Hematopoietic multipotent progenitor cell (in vitro differentiated cells): Measurements from ENCODE around the gene DCC. TPM values are rescaled to one million over a fixed set of nuclear protein-coding genes. Genes with fewer than 3 reads are reported as not detected.

Experiments
- DNase-seq, 3 donors: peaks; one replicate each; pipeline ENCODE4 v3.0.0-alpha.2; 2011 to 2015; ENCODE audit warnings: low read depth in 2 of 3, low spot score in 2 of 3
- total RNA-seq: library from RNA; depleted of rRNA; stranded (reverse); fragments of >200 nt; gene quantifications from one replicate; pipeline ENCODE4 v1.2.3, GENCODE V29; 2012

Gene DCC
- total RNA-seq, 1 donor: not detected

GRCh38 chr18:52749542-52749941, 409.5 kb downstream of the DCC start:
- no peak for DNase-seq

GRCh38 chr18:52750995-52751394, 411.0 kb downstream of the DCC start:
- DNase-seq: no peak

DNA sequence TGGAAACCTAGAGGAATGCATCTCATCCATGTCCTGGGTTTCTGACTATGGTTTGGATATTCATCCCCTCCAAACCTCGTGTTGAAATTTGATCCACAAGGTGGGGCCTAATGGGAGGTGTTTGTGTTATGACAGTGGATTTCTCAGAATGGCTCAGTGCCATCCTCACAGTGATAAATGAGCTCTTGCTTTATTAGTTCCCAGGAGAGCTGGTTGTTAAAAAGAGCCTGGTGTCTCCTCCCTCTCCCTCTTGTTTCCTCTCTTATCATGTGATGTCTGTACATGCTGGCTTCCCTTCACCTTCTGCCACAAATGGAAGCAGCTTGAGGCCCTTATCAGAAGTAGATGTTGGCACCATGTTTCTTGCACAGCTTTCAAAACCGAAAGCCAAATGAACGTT, 424.3 kb downstream of the DCC start:
- no peak for DNase-seq

GRCh38 chr18:52766002-52766545, 426.1 kb downstream of the DCC start:
- DNase-seq: no peak

DNA sequence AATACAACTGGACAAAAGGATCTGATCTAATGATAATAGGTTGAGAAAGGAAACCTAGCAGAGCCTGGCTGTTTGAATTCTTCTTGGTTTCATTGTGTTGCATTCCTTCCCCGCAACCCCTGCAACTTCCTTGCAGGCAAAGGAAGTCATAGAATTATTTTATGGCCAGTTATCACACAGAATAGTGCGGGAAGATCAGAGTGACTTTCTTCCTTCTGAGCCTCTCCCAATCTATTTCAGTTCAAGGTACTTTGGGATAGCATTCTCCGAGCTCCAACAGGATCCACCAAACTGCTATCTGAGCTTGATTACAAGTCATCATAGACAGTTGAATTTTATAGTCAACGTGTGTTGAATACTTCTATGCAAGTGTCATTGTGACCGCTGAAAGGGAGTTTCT, 441.1 kb downstream of the DCC start:
- no peak for DNase-seq

DNA sequence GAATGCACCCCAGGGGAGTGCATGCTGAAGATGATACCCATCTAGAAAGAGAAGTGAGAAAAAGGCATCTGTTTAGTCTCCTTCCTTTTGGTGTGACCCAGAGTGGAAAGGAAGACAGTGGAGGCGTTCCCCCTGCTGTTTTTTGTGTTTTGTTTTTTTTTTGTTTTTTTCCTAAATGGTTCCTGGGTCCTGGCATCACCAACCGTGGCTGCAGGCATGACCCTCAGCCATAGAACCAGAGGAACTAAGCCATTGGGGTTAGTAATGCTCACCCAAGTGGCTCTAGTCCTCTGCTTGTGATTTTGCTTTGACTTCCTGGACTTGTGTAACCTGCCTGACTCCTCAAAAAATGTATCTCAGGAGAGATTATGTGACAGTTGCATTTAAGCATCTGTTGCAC, 451.3 kb downstream of the DCC start:
- DNase-seq: no peak

DNA sequence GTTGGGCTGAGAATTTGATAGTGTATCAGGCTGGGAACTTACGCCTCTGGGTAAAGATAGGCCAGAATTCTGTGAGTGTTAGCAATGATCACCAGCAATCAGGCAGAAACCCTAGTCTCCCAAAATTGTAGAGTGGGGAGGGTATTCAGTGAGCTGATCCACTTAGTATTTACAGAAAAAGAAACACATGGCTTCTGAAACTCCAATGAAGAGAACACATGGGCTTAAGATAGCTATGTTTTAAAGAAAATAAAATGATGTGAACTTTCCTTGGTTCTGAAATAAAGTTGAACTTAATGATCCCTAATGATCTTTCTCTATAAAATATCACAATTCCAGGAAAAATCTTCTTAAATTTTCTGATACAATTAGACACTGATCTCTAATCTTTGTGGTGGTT, 472.8 kb downstream of the DCC start:
- no peak for DNase-seq

GRCh38 chr18:52813635-52814416, 473.8 kb downstream of the DCC start:
- DNase-seq: no peak

DNA sequence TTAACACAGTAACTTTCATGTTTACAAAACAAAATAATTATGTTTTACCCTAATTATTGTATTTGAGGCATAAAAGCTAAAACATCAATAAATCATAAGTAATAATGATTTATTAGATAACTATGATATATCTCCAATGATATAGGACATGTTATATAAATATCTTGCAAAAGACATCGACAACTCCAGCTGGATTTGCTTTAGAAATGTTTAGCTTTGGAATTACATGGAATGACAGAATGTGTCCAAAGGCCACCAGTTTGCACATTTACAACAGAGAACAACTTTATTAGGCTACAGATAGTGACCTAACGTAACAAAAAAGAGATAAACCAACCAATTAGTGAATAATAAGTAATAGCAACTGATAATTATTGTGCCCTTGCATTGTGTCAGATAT, 475.7 kb downstream of the DCC start:
- no peak for DNase-seq

- DNase-seq: no peak
Measured at GRCh38 chr18:52816121-52816520, 476.1 kb downstream of the DCC start.

DNA sequence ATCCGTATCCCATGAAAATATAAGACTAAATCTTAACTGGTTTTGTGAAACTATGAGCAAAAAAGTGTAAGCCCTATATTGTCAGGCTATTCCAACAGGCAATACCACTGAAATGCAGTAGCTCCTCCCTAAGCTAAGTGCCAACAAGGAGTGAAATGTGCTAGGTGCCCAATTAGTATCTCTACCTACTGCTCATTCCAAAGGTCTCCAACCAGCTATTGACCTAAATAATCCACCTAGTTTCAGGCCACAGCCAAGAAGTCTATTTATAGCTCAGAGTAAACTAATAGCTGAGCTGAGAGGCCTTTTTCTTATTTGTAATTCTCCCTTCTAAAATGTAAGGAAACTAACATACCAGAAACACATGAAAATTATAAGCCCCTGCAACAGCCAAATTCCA, 482.2 kb downstream of the DCC start:
- no peak for DNase-seq

DNA sequence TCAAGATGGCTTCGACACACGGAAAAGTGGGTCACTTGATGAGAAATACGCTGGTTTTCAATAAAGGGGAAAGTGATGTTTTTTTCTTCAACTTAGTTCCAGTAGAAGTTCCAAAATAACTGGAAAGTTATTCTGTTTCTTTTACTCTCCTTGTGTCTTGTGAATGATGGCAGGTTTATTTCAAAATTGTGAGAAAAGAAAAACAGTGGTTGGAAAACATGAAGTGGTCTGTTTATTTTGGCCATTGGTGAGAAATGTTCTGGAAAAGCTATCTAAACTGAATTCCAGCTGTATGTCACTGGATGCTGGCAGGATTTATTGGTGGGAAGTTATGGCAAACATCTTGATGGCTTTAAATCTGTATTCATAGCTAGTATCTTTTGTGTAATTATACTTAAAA, 484.1 kb downstream of the DCC start:
- DNase-seq: no peak

- DNase-seq: no peak
Measured at GRCh38 chr18:52826994-52827393, 487.0 kb downstream of the DCC start.

DNA sequence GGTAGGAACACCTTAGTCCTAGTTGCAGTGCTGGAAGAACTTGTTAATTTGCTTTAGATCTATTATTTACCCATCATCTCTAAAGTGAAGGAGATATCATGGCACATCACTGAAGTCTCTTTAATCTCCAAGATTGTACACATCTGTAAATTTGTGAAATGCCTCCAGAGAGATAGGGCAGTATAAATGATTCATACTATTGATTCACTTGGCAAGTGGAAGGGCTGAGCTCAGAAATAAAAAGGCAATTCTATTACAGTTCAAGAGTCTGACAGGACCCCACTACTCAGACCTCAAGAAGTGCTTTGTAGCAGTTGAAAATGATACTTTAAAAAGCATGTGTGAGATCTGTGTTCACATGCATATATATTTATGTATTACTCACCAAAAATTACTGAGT, 489.3 kb downstream of the DCC start:
- DNase-seq: no peak

- DNase-seq: no peak
Measured at GRCh38 chr18:52829876-52830405, 489.9 kb downstream of the DCC start.

DNA sequence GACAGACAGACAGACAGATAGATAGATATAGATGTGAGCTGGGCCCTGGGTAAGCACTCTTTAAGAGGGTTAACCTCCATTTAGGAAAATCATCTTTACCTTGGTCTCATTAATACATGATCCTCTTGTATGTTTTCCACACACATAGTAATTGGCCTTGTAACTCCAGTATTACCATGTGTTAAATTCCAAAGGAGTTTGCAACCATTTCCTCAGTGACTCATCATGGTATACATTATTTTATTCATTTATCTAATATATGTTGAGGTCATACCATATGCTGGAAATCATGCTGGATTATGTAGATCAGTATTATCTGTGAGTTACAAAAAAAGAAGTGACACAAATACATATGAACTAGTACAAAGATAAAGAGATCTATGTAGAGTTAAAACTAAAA, 504.3 kb downstream of the DCC start:
- DNase-seq: no peak

DNA sequence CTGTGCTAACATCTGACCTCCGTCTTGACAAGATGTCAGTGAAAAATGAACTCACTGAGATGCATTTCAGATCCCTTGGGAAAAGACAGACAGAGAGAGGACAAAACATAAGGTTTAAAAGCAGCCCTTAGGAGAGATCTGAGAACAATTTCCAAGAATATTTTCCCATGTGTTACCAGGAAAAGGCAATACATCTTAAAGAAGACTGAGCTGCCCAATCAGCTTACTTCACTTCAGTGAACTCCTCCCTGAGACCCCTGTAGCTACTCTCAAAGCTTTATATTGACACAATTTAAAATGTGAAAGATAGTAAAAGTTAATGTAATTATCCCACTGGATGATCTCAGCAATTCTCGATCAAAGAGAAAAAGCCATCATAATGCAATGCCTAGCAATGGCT, 505.0 kb downstream of the DCC start:
- DNase-seq: no peak

GRCh38 chr18:52850031-52850560, 510.1 kb downstream of the DCC start:
- no peak for DNase-seq

DNA sequence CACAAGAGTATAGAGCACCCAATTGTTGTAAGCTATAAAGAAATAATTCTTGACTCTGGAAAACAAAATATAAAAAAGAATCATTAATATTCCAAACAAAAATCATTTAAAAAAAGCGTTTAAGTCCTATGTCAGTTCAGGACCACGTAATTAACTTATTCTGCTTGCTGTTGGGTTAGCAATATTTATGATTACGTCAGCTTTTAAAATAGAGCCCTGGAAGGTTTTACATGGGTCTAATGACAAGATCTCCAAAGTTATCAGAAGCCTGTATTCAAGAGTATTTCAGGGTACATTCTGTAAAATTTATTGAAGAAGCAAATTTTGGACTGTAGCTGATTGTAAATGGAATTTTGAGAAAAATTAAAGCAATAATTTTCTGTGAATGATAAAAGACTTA, 521.6 kb downstream of the DCC start:
- DNase-seq: no peak

DNA sequence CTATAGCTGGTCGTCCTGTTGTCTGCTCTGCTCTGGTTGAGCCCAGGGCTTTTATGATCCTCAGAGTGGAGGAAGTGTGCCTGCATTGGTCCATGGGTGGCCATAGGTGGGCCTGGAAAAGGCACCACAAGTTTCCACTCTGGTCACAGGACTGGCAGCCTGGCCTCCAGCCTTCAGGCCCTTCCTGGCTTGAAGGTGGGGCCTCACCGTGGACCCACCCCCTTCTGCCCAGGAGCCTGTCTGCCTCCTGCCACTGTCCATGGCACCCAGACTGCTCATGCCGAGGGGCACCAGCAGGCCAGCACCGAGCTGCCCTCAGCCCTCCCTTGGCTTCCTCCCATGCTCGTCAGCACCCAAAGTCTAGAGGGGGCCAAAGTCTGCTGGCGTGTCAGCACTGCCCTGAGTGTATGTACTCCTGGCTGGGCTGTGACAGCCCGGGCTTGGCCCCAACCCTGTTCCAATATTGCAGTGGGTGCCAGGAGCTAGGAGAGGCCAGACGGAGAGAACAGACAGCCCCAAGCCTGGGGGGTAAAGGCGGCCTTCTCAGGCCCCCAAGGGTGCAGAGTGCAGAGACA, 529.4 kb downstream of the DCC start:
- no peak for DNase-seq

- no peak for DNase-seq
Measured at GRCh38 chr18:52869942-52870907, 530.2 kb downstream of the DCC start.
